NCI-H1092 (cell line): Measurements from ENCODE around the gene GLYATL1.
"Not testable (repeated sequence)": the region's sequence is repeated elsewhere in the genome, so short reads cannot be mapped to it uniquely, and the experiment has no call there.

ENCODE experiments used
- DNase-seq: peaks from one replicate; lab custom pipeline; 2025; lab: John Stamatoyannopoulos, UW

GLYATL1 gene

DNA sequence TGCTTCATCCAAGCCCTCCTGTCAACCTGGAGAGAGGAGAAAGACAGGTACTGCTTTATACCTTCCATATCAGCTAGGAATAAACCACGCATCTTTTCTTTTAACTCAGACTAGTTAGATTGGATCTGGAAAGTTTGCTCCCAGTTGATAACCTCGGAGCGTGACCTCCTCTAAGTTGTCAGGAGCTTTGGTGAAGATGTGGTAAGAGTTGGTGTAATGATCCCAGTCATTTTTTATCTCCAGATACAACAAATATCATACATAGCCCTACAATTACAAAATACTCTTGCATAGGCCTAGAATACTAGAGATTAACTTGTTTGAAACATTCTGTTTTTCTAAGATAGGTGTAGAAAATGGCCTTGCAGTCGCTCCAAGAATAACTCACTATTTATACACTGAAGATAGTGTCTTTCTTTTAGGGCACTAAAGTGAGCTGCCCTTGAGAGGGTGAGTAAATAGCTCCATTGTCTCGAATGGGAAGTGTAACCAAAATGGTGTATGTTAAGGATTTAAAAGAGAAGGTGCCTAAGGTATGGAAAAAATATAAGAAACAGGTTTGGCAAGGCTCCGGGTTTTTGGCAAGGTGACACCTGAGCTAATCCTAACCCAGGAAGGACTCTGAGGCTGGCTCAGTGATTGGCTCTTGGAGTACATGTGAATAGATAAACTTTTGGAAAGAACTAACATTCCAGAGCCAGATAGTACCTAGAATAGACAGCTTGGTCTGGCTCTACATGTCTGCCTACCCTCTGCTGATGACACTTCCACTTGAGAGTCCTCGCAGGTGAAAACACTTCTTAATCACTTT is 59.4 kb downstream of the GLYATL1 start:
- DNase-seq, result no peak

DNA sequence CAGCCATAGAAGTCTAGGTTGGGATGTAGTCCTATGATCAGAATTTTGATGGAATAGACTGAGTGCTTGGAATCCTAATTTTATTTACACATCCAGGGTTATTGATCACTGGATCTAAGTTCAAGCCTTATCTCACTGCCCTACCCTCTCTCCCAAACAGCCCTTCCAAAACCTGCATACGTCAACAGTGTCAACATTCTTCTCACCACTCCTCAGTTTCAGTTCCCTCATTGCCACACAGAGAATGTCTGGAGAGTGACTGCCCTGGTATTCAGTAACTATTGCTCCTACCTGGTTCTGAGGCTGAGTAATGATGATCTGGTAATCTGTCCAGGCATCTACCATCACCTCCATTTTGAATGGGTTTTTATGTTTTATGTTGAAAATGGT is 60.0 kb downstream of the GLYATL1 start:
- DNase-seq, result no peak

GRCh38 chr11:59000003-59000402 is 60.7 kb downstream of the GLYATL1 start:
- DNase-seq, result no peak

- DNase-seq, result not testable (repeated sequence)
Measured at GRCh38 chr11:59002006-59002405, 62.7 kb downstream of the GLYATL1 start.
